ENCODE data around the gene GUCA1C.

- TF ChIP-seq POLR2A (IDR thresholded peaks at IDR 0.05) = no peak
- TF ChIP-seq CTCF (IDR thresholded peaks at IDR 0.05) = no peak
Measured at GRCh38 chr3:108966773-108967172, 13.1 kb upstream of the GUCA1C start.

Measured in esophagus squamous epithelium (tissue), 4 donors.